Breast epithelium (tissue), 3 donors: Measurements from ENCODE around the gene GRIFIN.

Experiments
- POLR2A ChIP-seq: fragments of 450-650 bp; IDR thresholded peaks from one replicate; pipeline ENCODE4 v1.6.1; 2016; ENCODE audit warnings: antibody characterized with exemption, mild to moderate bottlenecking, moderate library complexity
- POLR2AphosphoS5 ChIP-seq, 3 donors: sonication (generic); formaldehyde crosslinking; IDR thresholded peaks; one replicate each; pipeline ENCODE4 v1.6.1; 2017; ENCODE audit warnings: antibody characterized with exemption in 3 of 3
- TF ChIP-seq, protein P1 (sequence below), 3 donors: fragments of 450-650 bp; IDR thresholded peaks; one replicate each; pipeline ENCODE4 v1.5.1; 2016 to 2017; ENCODE audit warnings: antibody characterized with exemption in 3 of 3, mild to moderate bottlenecking in 3 of 3, moderate library complexity in 3 of 3

DNA sequence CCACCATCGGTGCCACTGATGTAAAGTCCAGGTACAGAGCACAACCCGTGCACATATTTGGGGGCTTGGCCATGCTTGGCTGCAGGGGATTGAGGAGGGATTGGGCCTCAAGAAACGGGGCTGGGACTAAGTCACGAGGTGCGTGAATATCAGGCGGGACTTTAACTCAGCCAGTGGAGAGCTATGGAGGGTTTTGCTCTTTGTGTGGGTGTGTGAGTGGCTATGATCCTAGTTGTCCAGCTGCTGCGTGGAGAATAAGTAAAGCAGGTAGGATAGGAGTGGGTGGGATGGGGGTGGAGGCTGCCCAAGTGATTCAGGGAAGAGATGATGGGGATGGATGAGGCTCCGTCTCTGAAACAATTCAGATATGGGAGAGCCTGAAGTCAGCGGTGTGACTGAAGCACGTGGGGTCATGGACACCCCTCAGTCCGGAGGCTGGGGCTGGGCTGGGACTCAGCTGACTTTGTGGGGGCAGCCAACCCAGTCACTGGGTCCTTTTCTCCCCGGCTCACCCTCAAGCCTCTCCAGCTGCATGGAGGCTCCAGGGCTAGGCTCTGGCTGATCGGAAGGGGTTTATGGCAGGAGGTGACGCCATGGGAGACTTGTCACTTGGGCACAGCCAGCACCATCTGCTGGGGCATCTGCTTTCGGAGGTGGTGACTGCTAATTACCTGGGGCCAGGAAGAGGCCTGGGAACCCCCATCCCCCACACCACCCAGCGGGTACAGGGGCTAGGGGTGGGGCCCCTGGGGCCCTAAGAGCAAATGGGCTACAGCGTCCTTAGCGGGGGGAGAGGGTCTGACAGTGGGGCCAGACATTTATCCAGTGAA, 41.7 kb upstream of the GRIFIN start:
- TF ChIP-seq POLR2A (no peak), POLR2AphosphoS5 (IDR thresholded peaks at IDR 0.05) (no peak)
- TF ChIP-seq, protein P1, sequence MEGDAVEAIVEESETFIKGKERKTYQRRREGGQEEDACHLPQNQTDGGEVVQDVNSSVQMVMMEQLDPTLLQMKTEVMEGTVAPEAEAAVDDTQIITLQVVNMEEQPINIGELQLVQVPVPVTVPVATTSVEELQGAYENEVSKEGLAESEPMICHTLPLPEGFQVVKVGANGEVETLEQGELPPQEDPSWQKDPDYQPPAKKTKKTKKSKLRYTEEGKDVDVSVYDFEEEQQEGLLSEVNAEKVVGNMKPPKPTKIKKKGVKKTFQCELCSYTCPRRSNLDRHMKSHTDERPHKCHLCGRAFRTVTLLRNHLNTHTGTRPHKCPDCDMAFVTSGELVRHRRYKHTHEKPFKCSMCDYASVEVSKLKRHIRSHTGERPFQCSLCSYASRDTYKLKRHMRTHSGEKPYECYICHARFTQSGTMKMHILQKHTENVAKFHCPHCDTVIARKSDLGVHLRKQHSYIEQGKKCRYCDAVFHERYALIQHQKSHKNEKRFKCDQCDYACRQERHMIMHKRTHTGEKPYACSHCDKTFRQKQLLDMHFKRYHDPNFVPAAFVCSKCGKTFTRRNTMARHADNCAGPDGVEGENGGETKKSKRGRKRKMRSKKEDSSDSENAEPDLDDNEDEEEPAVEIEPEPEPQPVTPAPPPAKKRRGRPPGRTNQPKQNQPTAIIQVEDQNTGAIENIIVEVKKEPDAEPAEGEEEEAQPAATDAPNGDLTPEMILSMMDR (IDR thresholded peaks at IDR 0.05): no peak
